Memory B cell (primary cell): ENCODE data around the gene SLC13A3.

Experiments
- ATAC-seq: fragments of 150-1000 bp; cut with Tn5 transposase; 2 replicates; pipeline ENCODE4 v1.10.0; 2021; ENCODE audit warnings: low read depth, mild to moderate bottlenecking, moderate library complexity
- DNase-seq, 2 donors: peaks; one replicate each; pipeline ENCODE4 v3.0.0; 2022; ENCODE audit warnings: low spot score in 2 of 2
- H3K27ac Mint-ChIP-seq: one replicate; pipeline ENCODE4 v1.8.0; 2022; ENCODE audit warnings: mild to moderate bottlenecking, moderate library complexity, mixed read lengths
- H3K27me3 Mint-ChIP-seq: one replicate; pipeline ENCODE4 v1.8.0; 2022; ENCODE audit warnings: mixed read lengths
- H3K36me3 Mint-ChIP-seq: one replicate; pipeline ENCODE4 v1.8.0; 2022; ENCODE audit warnings: mild to moderate bottlenecking, mixed read lengths
- H3K4me1 Mint-ChIP-seq: one replicate; pipeline ENCODE4 v1.8.0; 2022; ENCODE audit warnings: mixed read lengths
- H3K4me3 Mint-ChIP-seq: one replicate; pipeline ENCODE4 v1.8.0; 2022; ENCODE audit warnings: mild to moderate bottlenecking, moderate library complexity, mixed read lengths
- H3K9me3 Mint-ChIP-seq: one replicate; pipeline ENCODE4 v1.8.0; 2022; ENCODE audit warnings: mixed read lengths

Gene SLC13A3

GRCh38 chr20:46588532-46589511 is 62.4 kb downstream of the SLC13A3 start:
- H3K36me3 Mint-ChIP-seq = peaks cover 2% of the 10 kb centered on the region
- H3K27me3 Mint-ChIP-seq = peaks cover 8% of the 10 kb centered on the region
- no peak overlapping the region for H3K27ac Mint-ChIP-seq
- H3K4me3 Mint-ChIP-seq = no peak overlapping the region
- no peaks in the 10 kb centered on the region for H3K9me3 Mint-ChIP-seq
- ATAC-seq = no peak
- peaks cover 3% of the 10 kb centered on the region for H3K4me1 Mint-ChIP-seq
- no peak for DNase-seq

- Mint-ChIP-seq H3K27ac (no peak overlapping the region), H3K9me3 (no peaks in the 10 kb centered on the region), H3K36me3 (peaks cover 2% of the 10 kb centered on the region), H3K27me3 (peaks cover 8% of the 10 kb centered on the region), H3K4me1 (peaks cover 3% of the 10 kb centered on the region), H3K4me3 (no peak overlapping the region)
- no peak for DNase-seq
- ATAC-seq = no peak
Observed at GRCh38 chr20:46587986-46588385, 63.3 kb downstream of the SLC13A3 start.

- H3K36me3 Mint-ChIP-seq = no peaks in the 10 kb centered on the region
- ATAC-seq = no peak
- no peaks in the 10 kb centered on the region for H3K9me3 Mint-ChIP-seq
Observed at GRCh38 chr20:46586724-46587123, 64.5 kb downstream of the SLC13A3 start.

GRCh38 chr20:46584508-46584907 is 66.8 kb downstream of the SLC13A3 start:
- no peaks in the 10 kb centered on the region for H3K9me3 Mint-ChIP-seq
- H3K4me1 Mint-ChIP-seq = peaks cover 3% of the 10 kb centered on the region
- H3K4me3 Mint-ChIP-seq = no peak overlapping the region
- no peaks in the 10 kb centered on the region for H3K36me3 Mint-ChIP-seq
- ATAC-seq (no peak), DNase-seq (no peak)
- peaks cover 9% of the 10 kb centered on the region for H3K27me3 Mint-ChIP-seq
- no peak overlapping the region for H3K27ac Mint-ChIP-seq

More at GRCh38 chr20:46586724-46587123, 64.5 kb downstream of the SLC13A3 start:
- Mint-ChIP-seq H3K27me3 (peaks cover 5% of the 10 kb centered on the region), H3K4me3 (no peak overlapping the region), H3K27ac (no peak overlapping the region), H3K4me1 (peaks cover 3% of the 10 kb centered on the region)
- no peak for DNase-seq

- no peak overlapping the region for H3K27ac Mint-ChIP-seq
- no peaks in the 10 kb centered on the region for H3K4me1 Mint-ChIP-seq
- peaks cover 8% of the 10 kb centered on the region for H3K27me3 Mint-ChIP-seq
- DNase-seq (no peak), ATAC-seq (no peak)
- no peak overlapping the region for H3K4me3 Mint-ChIP-seq
- H3K36me3 Mint-ChIP-seq = no peaks in the 10 kb centered on the region
- no peaks in the 10 kb centered on the region for H3K9me3 Mint-ChIP-seq
Observed at GRCh38 chr20:46583411-46584214, 67.6 kb downstream of the SLC13A3 start.

- no peak overlapping the region for H3K4me3 Mint-ChIP-seq
- H3K27ac Mint-ChIP-seq = no peak overlapping the region
- H3K9me3 Mint-ChIP-seq = no peaks in the 10 kb centered on the region
- no peaks in the 10 kb centered on the region for H3K36me3 Mint-ChIP-seq
- DNase-seq (no peak), ATAC-seq (no peak)
- peaks cover 8% of the 10 kb centered on the region for H3K27me3 Mint-ChIP-seq
- H3K4me1 Mint-ChIP-seq = no peaks in the 10 kb centered on the region
Observed at GRCh38 chr20:46582648-46583047, 68.6 kb downstream of the SLC13A3 start.

GRCh38 chr20:46581391-46581790 is 69.9 kb downstream of the SLC13A3 start:
- H3K4me3 Mint-ChIP-seq = no peak overlapping the region
- no peak for ATAC-seq
- H3K9me3 Mint-ChIP-seq = no peaks in the 10 kb centered on the region
- H3K27me3 Mint-ChIP-seq = peaks cover 10% of the 10 kb centered on the region
- H3K27ac Mint-ChIP-seq = no peak overlapping the region
- H3K4me1 Mint-ChIP-seq = no peaks in the 10 kb centered on the region
- H3K36me3 Mint-ChIP-seq = no peaks in the 10 kb centered on the region
- DNase-seq = no peak

GRCh38 chr20:46580613-46581205 is 70.5 kb downstream of the SLC13A3 start:
- Mint-ChIP-seq H3K27ac (no peak overlapping the region), H3K4me1 (peaks cover 5% of the 10 kb centered on the region), H3K36me3 (no peaks in the 10 kb centered on the region), H3K4me3 (no peak overlapping the region), H3K9me3 (no peaks in the 10 kb centered on the region), H3K27me3 (peaks cover 10% of the 10 kb centered on the region)
- DNase-seq = no peak
- no peak for ATAC-seq

- Mint-ChIP-seq H3K9me3 (no peaks in the 10 kb centered on the region), H3K4me1 (peaks cover 8% of the 10 kb centered on the region), H3K27me3 (peaks cover 10% of the 10 kb centered on the region), H3K36me3 (no peaks in the 10 kb centered on the region), H3K4me3 (no peak overlapping the region), H3K27ac (no peak overlapping the region)
- ATAC-seq = no peak
- no peak for DNase-seq
Observed at GRCh38 chr20:46578745-46579144, 72.5 kb downstream of the SLC13A3 start.

GRCh38 chr20:46576774-46577395 is 74.4 kb downstream of the SLC13A3 start:
- Mint-ChIP-seq H3K36me3 (no peaks in the 10 kb centered on the region), H3K27ac (no peak overlapping the region), H3K27me3 (peaks cover 14% of the 10 kb centered on the region), H3K4me3 (no peak overlapping the region), H3K4me1 (peaks cover 8% of the 10 kb centered on the region), H3K9me3 (no peaks in the 10 kb centered on the region)
- ATAC-seq = no peak
- no peak for DNase-seq

- Mint-ChIP-seq H3K4me3 (no peak overlapping the region), H3K27ac (no peak overlapping the region)
Observed at GRCh38 chr20:46575937-46576461, 75.3 kb downstream of the SLC13A3 start.

GRCh38 chr20:46575394-46575793 is 75.9 kb downstream of the SLC13A3 start:
- no peaks in the 10 kb centered on the region for H3K9me3 Mint-ChIP-seq
- no peak for DNase-seq
- no peak for ATAC-seq
- no peak overlapping the region for H3K27ac Mint-ChIP-seq
- peaks cover 8% of the 10 kb centered on the region for H3K4me1 Mint-ChIP-seq
- H3K36me3 Mint-ChIP-seq = no peaks in the 10 kb centered on the region
- H3K4me3 Mint-ChIP-seq = no peak overlapping the region
- peaks cover 9% of the 10 kb centered on the region for H3K27me3 Mint-ChIP-seq

More at GRCh38 chr20:46575937-46576461, 75.3 kb downstream of the SLC13A3 start:
- Mint-ChIP-seq H3K9me3 (no peaks in the 10 kb centered on the region), H3K4me1 (peaks cover 8% of the 10 kb centered on the region), H3K27me3 (peaks cover 9% of the 10 kb centered on the region), H3K36me3 (no peaks in the 10 kb centered on the region)
- DNase-seq = no peak
- no peak for ATAC-seq

- H3K36me3 Mint-ChIP-seq = no peaks in the 10 kb centered on the region
- peaks cover 8% of the 10 kb centered on the region for H3K4me1 Mint-ChIP-seq
- no peak overlapping the region for H3K27ac Mint-ChIP-seq
- DNase-seq (no peak), ATAC-seq (no peak)
- H3K4me3 Mint-ChIP-seq = no peak overlapping the region
- H3K9me3 Mint-ChIP-seq = no peaks in the 10 kb centered on the region
- H3K27me3 Mint-ChIP-seq = peaks cover 9% of the 10 kb centered on the region
Observed at GRCh38 chr20:46573788-46574584, 77.3 kb downstream of the SLC13A3 start.
